ENCODE data around the gene SPATA20. TPM values are rescaled to one million over a fixed set of nuclear protein-coding genes. Genes with fewer than 3 reads are reported as not detected.
A peak's percentile ranks its signal among the peaks of the same experiment; 100 is the strongest.

SPATA20 gene
- total and polyA plus RNA-seq, 2 of the 13 experiments (the other 11 are each of a cell fraction or from before 2014, with no cell fraction given) = 36.1 to 64.8 TPM

DNA sequence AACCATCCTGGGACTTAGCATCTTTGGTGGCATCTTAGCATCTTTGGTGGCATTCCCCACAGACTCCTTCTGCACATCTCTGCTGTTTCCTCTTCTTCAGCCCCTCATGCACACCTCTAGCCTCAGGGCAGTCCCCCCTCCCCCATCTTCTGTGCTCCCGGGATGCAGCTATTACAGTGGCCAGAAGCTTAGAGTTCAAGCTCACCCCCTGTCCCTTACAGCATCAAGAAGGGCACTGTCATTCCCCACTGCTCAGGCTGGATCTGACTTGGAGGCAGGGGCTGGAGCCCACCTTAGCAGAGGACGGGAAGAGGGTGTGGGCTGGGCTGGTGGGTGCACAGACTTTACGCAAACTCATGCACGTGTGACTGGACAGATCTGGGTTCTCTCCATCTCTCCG is 13.8 kb upstream of the SPATA20 start:
- FAIRE-seq (no peak), ATAC-seq (peak; percentile 5; the same call in 1 of the 3 replicates), DNase-seq (ENCODE audit: low spot score) (no peak)
- Histone ChIP-seq H3K79me2 (ENCODE audit: insufficient read depth, low read length) (no peaks in the 10 kb centered on the region), H4K20me1 (ENCODE audit: insufficient read depth, low read length) (no peaks in the 10 kb centered on the region), H3K4me1 (ENCODE audit: insufficient read depth, low read length) (peaks cover 62% of the 10 kb centered on the region), H3K9me3 (ENCODE audit: low read length) (no peaks in the 10 kb centered on the region), H3K27me3 (ENCODE audit: control insufficient read depth in 1 of 2, insufficient read depth in 2 of 2, low read length in 2 of 2) (peaks cover 5 to 39% of the 10 kb centered on the region in 2 experiments; a peak in 4 of 5 replicates), H3K4me3 (replicated peaks in 1 of 3; ENCODE audit: insufficient read depth in 1 of 3, low read depth in 2 of 3, low read length in 3 of 3) (no peak overlapping the region; a peak in 1 of 6 replicates), H3K36me3 (replicated peaks in 1 of 2; ENCODE audit: control insufficient read depth in 1 of 2, insufficient read depth in 2 of 2, low read length in 2 of 2) (no peaks in the 10 kb centered on the region), H3K27ac (ENCODE audit: extremely low read length, insufficient read depth, low read length) (no peak overlapping the region), H2AFZ (ENCODE audit: low read length) (no peak overlapping the region), H3K9ac (ENCODE audit: insufficient read depth, low read depth, low read length) (no peak overlapping the region), H3K4me2 (ENCODE audit: low read depth, low read length) (no peak overlapping the region)
- WGBS (ENCODE audit: low lambda C conversion rate) = 42% methylated on average over 5 of the region's 5 CpGs
- ChIA-PET CTCF (ENCODE audit: low intra/inter-chr PET ratio, low total read pairs) (no interaction called here), POLR2A (interaction anchor here (1.2 to 3.8 kb wide), 3 partner anchors 9 to 136 kb away, joined by 4 to 40 read pairs (median 14); partner anchors contain the start of gene LRRC59)
- TF ChIP-seq SUZ12 (IDR thresholded peaks at IDR 0.05; ENCODE audit: low read depth, low read length) (no peak), NR1H2 (CRISPR knock-in tag; IDR thresholded peaks at IDR 0.05; ENCODE audit: borderline replicate concordance, low read depth) (no peak)
- TF ChIP-seq, protein P1, sequence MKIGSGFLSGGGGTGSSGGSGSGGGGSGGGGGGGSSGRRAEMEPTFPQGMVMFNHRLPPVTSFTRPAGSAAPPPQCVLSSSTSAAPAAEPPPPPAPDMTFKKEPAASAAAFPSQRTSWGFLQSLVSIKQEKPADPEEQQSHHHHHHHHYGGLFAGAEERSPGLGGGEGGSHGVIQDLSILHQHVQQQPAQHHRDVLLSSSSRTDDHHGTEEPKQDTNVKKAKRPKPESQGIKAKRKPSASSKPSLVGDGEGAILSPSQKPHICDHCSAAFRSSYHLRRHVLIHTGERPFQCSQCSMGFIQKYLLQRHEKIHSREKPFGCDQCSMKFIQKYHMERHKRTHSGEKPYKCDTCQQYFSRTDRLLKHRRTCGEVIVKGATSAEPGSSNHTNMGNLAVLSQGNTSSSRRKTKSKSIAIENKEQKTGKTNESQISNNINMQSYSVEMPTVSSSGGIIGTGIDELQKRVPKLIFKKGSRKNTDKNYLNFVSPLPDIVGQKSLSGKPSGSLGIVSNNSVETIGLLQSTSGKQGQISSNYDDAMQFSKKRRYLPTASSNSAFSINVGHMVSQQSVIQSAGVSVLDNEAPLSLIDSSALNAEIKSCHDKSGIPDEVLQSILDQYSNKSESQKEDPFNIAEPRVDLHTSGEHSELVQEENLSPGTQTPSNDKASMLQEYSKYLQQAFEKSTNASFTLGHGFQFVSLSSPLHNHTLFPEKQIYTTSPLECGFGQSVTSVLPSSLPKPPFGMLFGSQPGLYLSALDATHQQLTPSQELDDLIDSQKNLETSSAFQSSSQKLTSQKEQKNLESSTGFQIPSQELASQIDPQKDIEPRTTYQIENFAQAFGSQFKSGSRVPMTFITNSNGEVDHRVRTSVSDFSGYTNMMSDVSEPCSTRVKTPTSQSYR (CRISPR knock-in tag; IDR thresholded peaks at IDR 0.05; ENCODE audit: borderline replicate concordance) = 0 out of 2 replicates have a peak, but pooled peaks have one; percentile 16
- no TSS peak for BruUV-seq (replicated peaks)
- in situ Hi-C loops (cut with HindIII; ENCODE audit: extremely low pct_ligation_motif_present, low pct_unique_long_range_greater_than_20kb) (no loop called here), intact Hi-C loops (cut with micrococcal nuclease; ENCODE audit: unreplicated experiment) (no loop called here)

DNA sequence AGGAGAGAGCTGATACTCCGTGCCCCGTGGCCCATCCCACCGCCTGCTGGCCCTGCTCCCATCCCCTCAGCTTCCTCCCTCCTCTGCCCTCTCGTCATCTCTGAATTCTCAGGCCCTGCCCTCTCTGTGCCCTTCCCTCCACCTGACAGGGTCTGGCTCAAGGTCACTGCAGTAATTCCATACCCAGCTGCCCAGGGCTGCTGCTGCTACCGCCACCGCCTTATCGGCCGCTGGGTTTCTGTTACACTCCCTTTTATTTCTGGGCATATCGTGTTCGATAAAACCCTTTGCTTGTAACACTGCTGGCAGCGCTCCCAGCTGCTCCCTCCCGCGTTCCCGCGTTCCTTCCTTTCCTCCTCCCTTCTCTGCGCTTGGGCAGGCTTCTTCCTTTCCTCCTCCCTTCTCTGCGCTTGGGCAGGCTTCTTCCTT is 13.2 kb upstream of the SPATA20 start:
- intact Hi-C loops (cut with micrococcal nuclease; ENCODE audit: unreplicated experiment) = no loop called here
- Histone ChIP-seq H3K9ac (ENCODE audit: insufficient read depth, low read depth, low read length) (no peak overlapping the region), H3K4me3 (replicated peaks in 1 of 3; ENCODE audit: insufficient read depth in 1 of 3, low read depth in 2 of 3, low read length in 3 of 3) (no peak overlapping the region; a peak in 1 of 6 replicates), H3K4me1 (ENCODE audit: insufficient read depth, low read length) (peaks cover 65% of the 10 kb centered on the region), H3K36me3 (replicated peaks in 1 of 2; ENCODE audit: control insufficient read depth in 1 of 2, insufficient read depth in 2 of 2, low read length in 2 of 2) (no peaks in the 10 kb centered on the region), H3K79me2 (ENCODE audit: insufficient read depth, low read length) (no peaks in the 10 kb centered on the region), H4K20me1 (ENCODE audit: insufficient read depth, low read length) (no peaks in the 10 kb centered on the region), H3K9me3 (ENCODE audit: low read length) (no peaks in the 10 kb centered on the region), H3K4me2 (ENCODE audit: low read depth, low read length) (peak overlapping the region; percentile 25; the same call in 1 of the 2 replicates), H2AFZ (ENCODE audit: low read length) (no peak overlapping the region), H3K27ac (ENCODE audit: extremely low read length, insufficient read depth, low read length) (no peak overlapping the region), H3K27me3 (ENCODE audit: control insufficient read depth in 1 of 2, insufficient read depth in 2 of 2, low read length in 2 of 2) (peaks cover 5 to 37% of the 10 kb centered on the region in 2 experiments; a peak in 4 of 5 replicates)
- in situ Hi-C loops (cut with HindIII; ENCODE audit: extremely low pct_ligation_motif_present, low pct_unique_long_range_greater_than_20kb) = no loop called here
- ChIA-PET POLR2A (interaction anchor here (1.2 to 3.8 kb wide), 3 partner anchors 8 to 137 kb away, joined by 4 to 40 read pairs (median 14); partner anchors contain the start of gene LRRC59), CTCF (ENCODE audit: low intra/inter-chr PET ratio, low total read pairs) (no interaction called here)
- ATAC-seq (peak; percentile 3; the same call in 2 of the 3 replicates), DNase-seq (ENCODE audit: low spot score) (no peak), FAIRE-seq (no peak)
- WGBS (ENCODE audit: low lambda C conversion rate) = 47% methylated on average over 17 of the region's 17 CpGs
- BruUV-seq (replicated peaks) = no TSS peak
- no peak for TF ChIP-seq ZNF232 (CRISPR knock-in tag; IDR thresholded peaks at IDR 0.05; ENCODE audit: borderline replicate concordance)
- no peak for TF ChIP-seq DPF2 (CRISPR knock-in tag; IDR thresholded peaks at IDR 0.05; ENCODE audit: borderline replicate concordance, low read depth)
- TF ChIP-seq SCMH1 (CRISPR knock-in tag; IDR thresholded peaks at IDR 0.05; ENCODE audit: borderline replicate concordance) = no peak
- no peak for TF ChIP-seq PAX8 (CRISPR knock-in tag; IDR thresholded peaks at IDR 0.05; ENCODE audit: borderline replicate concordance)
- 0 out of 2 replicates have a peak, but pooled peaks have one; percentile 11 for TF ChIP-seq FOXO1 (CRISPR knock-in tag; IDR thresholded peaks at IDR 0.05)
- TF ChIP-seq RARA (CRISPR knock-in tag; IDR thresholded peaks at IDR 0.05) = no peak
- no peak for TF ChIP-seq ZNF709 (CRISPR knock-in tag; IDR thresholded peaks at IDR 0.05)
- TF ChIP-seq ZBTB7A (CRISPR knock-in tag; IDR thresholded peaks at IDR 0.05) = no peak
- no peak for TF ChIP-seq POGZ (CRISPR knock-in tag; IDR thresholded peaks at IDR 0.05)
- no peak for TF ChIP-seq CREM (IDR thresholded peaks at IDR 0.05)
- no peak for TF ChIP-seq CREM (CRISPR knock-in tag; IDR thresholded peaks at IDR 0.05)
- no peak for TF ChIP-seq ZFYVE20 (CRISPR knock-in tag; IDR thresholded peaks at IDR 0.05; ENCODE audit: borderline replicate concordance, low read depth)
- TF ChIP-seq ARHGAP35 (CRISPR knock-in tag; IDR thresholded peaks at IDR 0.05; ENCODE audit: borderline replicate concordance) = no peak
- no peak for TF ChIP-seq MYNN (CRISPR knock-in tag; IDR thresholded peaks at IDR 0.05; ENCODE audit: low read depth)
- no peak for TF ChIP-seq FOXM1 (CRISPR knock-in tag; IDR thresholded peaks at IDR 0.05)

Measured in HepG2 (cell line).